Stomach (tissue), 9 donors: ENCODE data around the gene KIRREL3. TPM values are rescaled to one million over a fixed set of nuclear protein-coding genes. Genes with fewer than 3 reads are reported as not detected.

ENCODE experiments used
- DNase-seq, 2 donors: peaks; one replicate each; pipeline versions ENCODE4 v3.0.0 to v3.0.0-alpha.2; 2013 to 2019
- H3K27ac ChIP-seq, 5 donors: fragments of 200-600 bp in 4 of 5; sonication (generic) in 4 of 5; one replicate each; pipeline ENCODE4 v1.5.1; 2013 to 2019; ENCODE audit warnings: mild to moderate bottlenecking in 1 of 5, moderate library complexity in 1 of 5
- H3K27me3 ChIP-seq, 3 donors: fragments of 200-600 bp; sonication (generic); one replicate each; pipeline ENCODE4 v1.5.1; 2017 to 2019; ENCODE audit warnings: mixed run types in 1 of 3
- H3K36me3 ChIP-seq, 4 donors: fragments of 200-600 bp; sonication (generic); 1 replicate in 3 of 4; 2 replicates in 1 of 4; pipeline ENCODE4 v1.5.1; 2016 to 2019
- H3K4me1 ChIP-seq, 4 donors: fragments of 200-600 bp; sonication (generic); one replicate each; pipeline ENCODE4 v1.5.1; 2016 to 2019
- H3K4me3 ChIP-seq, 4 donors: fragments of 200-600 bp; sonication (generic) in 3 of 4; one replicate each; pipeline ENCODE4 v1.5.1; 2016 to 2019; ENCODE audit warnings: mild to moderate bottlenecking in 1 of 4
- H3K9me3 ChIP-seq, 4 donors: fragments of 200-600 bp; sonication (generic); one replicate each; pipeline ENCODE4 v1.5.1; 2016 to 2019
- EP300 ChIP-seq: sonication (generic); formaldehyde crosslinking; IDR thresholded peaks from one replicate; pipeline ENCODE4 v1.6.1; 2017; ENCODE audit warnings: antibody characterized with exemption
- POLR2A ChIP-seq, 4 donors: fragments of 450-650 bp; IDR thresholded peaks; one replicate each; pipeline ENCODE4 v1.6.1; 2016; ENCODE audit warnings: antibody characterized with exemption in 4 of 4, control low read depth in 2 of 4, mild to moderate bottlenecking in 1 of 4, moderate library complexity in 1 of 4
- POLR2AphosphoS5 ChIP-seq, 3 donors: sonication (generic); formaldehyde crosslinking; IDR thresholded peaks; one replicate each; pipeline ENCODE4 v1.6.1; 2016; ENCODE audit warnings: antibody characterized with exemption in 3 of 3
- WGBS, 5 donors: extraction: QIAGEN DNeasy Blood & Tissue Kit in 3 of 5; methylation state at CpG; one replicate each; pipeline versions ENCODE4 v1.1.5 to v1.1.7; 2013 to 2018; 5-methylcytosine and 5-hydroxymethylcytosine counted together
- intact Hi-C: fragments of 100-400 bp; cut with DNase I; formaldehyde crosslinking; loops from one replicate; pipeline ENCODE4 v1.15.1; 2023; ENCODE audit warnings: low total_unique reads
- polyA plus RNA-seq, 3 donors: library from polyadenylated mRNA; stranded (reverse); fragments of 200-250 nt; gene quantifications; one replicate each; pipeline ENCODE4 v1.2.3, GENCODE V29; 2013
- total RNA-seq, 5 donors: library from RNA; depleted of rRNA; stranded (reverse); fragments of >200 nt; gene quantifications; one replicate each; pipeline versions ENCODE4 v1.1.0 to v1.2.3, GENCODE V29; 2014 to 2016
- TF ChIP-seq, protein P1 (sequence below), 7 experiments: fragments of 450-650 bp in 4 of 7; fragments of 200-600 bp in 3 of 7; sonication (generic) in 3 of 7; IDR thresholded peaks; one replicate each; pipeline ENCODE4 v1.5.1; 2016 to 2019; ENCODE audit warnings: antibody characterized with exemption in 7 of 7, control low read depth in 2 of 7, mild to moderate bottlenecking in 1 of 7
- donor health status: healthy with polysubstance abuse.
- donor health status: Bipolar disorder and iron deficiency.
- donor health status: healthy.

The KIRREL3 gene
- total and polyA plus RNA-seq, 8 donors, result 0.10 to 1.7 (median 0.38) TPM; not detected in 4

DNA sequence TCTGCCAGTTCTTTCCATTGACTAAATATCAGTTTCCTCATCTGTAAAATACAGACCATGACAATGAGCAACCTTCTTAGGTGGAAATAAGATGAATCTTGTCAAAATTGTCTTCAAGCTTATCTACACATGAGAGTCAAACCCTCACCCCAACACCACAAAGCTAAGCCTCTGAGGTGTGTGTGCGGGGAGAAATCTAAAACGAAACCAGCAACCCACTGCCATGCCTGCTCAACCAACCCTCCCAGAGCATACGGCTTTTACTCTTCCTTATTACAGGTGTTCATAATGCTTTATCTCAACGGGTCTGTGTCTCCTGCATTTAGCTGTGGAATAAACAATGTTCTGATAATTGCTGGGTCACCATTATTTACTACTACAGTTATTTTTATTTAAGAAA lies 235.4 kb downstream of the KIRREL3 start:
- no peaks in the 10 kb centered on the region for H3K36me3 ChIP-seq
- TF ChIP-seq EP300, result no peak
- TF ChIP-seq, protein P1, sequence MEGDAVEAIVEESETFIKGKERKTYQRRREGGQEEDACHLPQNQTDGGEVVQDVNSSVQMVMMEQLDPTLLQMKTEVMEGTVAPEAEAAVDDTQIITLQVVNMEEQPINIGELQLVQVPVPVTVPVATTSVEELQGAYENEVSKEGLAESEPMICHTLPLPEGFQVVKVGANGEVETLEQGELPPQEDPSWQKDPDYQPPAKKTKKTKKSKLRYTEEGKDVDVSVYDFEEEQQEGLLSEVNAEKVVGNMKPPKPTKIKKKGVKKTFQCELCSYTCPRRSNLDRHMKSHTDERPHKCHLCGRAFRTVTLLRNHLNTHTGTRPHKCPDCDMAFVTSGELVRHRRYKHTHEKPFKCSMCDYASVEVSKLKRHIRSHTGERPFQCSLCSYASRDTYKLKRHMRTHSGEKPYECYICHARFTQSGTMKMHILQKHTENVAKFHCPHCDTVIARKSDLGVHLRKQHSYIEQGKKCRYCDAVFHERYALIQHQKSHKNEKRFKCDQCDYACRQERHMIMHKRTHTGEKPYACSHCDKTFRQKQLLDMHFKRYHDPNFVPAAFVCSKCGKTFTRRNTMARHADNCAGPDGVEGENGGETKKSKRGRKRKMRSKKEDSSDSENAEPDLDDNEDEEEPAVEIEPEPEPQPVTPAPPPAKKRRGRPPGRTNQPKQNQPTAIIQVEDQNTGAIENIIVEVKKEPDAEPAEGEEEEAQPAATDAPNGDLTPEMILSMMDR (IDR thresholded peaks at IDR 0.05), result no peak
- TF ChIP-seq POLR2AphosphoS5 (IDR thresholded peaks at IDR 0.05), result no peak
- TF ChIP-seq POLR2A (IDR thresholded peaks at IDR 0.05), result no peak
- DNase-seq, result no peak
- no peaks in the 10 kb centered on the region for H3K4me1 ChIP-seq
- no peak overlapping the region for H3K4me3 ChIP-seq
- no peak overlapping the region for H3K27ac ChIP-seq
- H3K27me3 ChIP-seq, result peaks cover 0 to 9% (median 5%) of the 10 kb centered on the region in 3 donors
- intact Hi-C loops, result no loop called here
- H3K9me3 ChIP-seq, result no peaks in the 10 kb centered on the region
- WGBS, 5 donors, result 82 to 89% (median 85%) methylated on average over 4 of the region's 4 CpGs

DNA sequence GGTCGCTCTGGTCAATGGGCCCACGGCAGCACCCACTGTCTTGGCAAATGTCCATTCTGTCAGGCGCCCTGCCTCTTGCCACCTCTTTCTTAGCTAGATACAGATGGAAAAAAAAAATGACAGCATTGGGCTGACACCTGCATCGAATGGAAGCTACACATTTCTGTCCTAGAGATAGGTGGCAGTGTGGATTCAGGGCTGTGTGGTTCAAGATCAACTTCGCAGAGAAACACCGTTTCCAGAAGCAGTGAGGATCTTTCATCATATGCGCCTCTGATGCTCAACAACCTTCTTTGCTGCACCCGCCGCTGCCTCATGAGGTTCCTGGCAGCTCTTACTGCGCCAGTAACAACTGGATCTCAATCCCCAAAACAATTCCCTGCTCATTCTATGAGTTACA lies 236.3 kb downstream of the KIRREL3 start:
- TF ChIP-seq POLR2A (IDR thresholded peaks at IDR 0.05) (no peak), EP300 (no peak), POLR2AphosphoS5 (IDR thresholded peaks at IDR 0.05) (no peak)
- TF ChIP-seq, protein P1 (IDR thresholded peaks at IDR 0.05), result no peak
- Histone ChIP-seq H3K9me3 (no peaks in the 10 kb centered on the region), H3K27me3 (peaks cover 0 to 11% (median 5%) of the 10 kb centered on the region in 3 donors), H3K27ac (no peak overlapping the region), H3K36me3 (no peaks in the 10 kb centered on the region), H3K4me3 (no peak overlapping the region), H3K4me1 (no peaks in the 10 kb centered on the region)
- intact Hi-C loops, result no loop called here
- no peak for DNase-seq
- 81 to 86% (median 84%) methylated on average over 10 of the region's 10 CpGs for WGBS, 5 donors

DNA sequence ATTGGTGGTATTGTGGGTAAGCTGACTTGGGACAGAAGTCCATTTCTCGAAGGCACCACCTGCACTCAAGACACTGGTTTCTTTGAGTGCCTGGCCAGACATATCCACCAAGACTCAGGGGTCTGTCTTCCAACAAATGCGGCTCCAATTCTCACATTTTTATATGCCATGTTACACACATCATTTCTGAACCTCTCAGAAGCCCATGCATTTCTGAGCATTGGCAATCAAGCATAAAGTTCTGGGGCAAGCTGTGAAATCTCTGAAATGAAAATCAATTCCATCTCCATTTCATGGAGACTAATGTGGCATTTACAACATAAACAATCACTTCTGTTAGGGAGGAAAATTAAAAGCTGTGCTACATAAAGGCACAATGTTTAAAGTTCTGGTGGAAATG lies 243.7 kb downstream of the KIRREL3 start:
- Histone ChIP-seq H3K27me3 (peaks cover 0 to 19% (median 0%) of the 10 kb centered on the region in 3 donors), H3K27ac (no peak overlapping the region), H3K9me3 (peaks cover 0 to 8% (median 0%) of the 10 kb centered on the region in 4 donors), H3K4me3 (no peak overlapping the region), H3K4me1 (peaks cover 6 to 17% (median 9%) of the 10 kb centered on the region in 4 donors), H3K36me3 (no peaks in the 10 kb centered on the region)
- intact Hi-C loops, result no loop called here
- 83 to 91% (median 85%) methylated on average over 2 of the region's 2 CpGs for WGBS, 5 donors
- TF ChIP-seq POLR2AphosphoS5 (IDR thresholded peaks at IDR 0.05) (no peak), POLR2A (IDR thresholded peaks at IDR 0.05) (no peak), EP300 (no peak)
- TF ChIP-seq, protein P1 (IDR thresholded peaks at IDR 0.05), result no peak
- DNase-seq, result no peak

DNA sequence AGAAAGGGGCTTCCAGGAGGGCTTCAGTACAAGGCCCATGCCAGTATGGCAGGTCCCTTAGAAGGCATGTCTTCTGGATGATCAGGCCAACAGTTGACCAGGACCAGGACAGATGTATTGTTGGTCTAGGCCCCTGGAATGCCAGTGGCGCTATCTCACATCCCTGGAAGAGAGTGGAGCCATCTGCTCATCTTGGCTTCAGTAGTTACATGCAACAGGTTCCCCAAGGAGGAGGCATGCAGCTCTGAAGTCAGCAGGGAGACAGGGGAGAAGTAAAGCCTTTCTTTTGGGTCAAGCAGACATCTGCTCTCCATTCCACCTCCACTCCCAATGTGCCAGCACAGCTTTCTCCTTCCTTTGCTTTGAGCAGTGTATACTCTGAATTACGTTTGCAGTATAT lies 244.1 kb downstream of the KIRREL3 start:
- Histone ChIP-seq H3K4me3 (no peak overlapping the region), H3K36me3 (no peaks in the 10 kb centered on the region), H3K27me3 (peaks cover 0 to 19% (median 0%) of the 10 kb centered on the region in 3 donors), H3K4me1 (peaks cover 6 to 17% (median 9%) of the 10 kb centered on the region in 4 donors), H3K27ac (no peak overlapping the region), H3K9me3 (peaks cover 0 to 10% (median 0%) of the 10 kb centered on the region in 4 donors)
- WGBS, 5 donors, result 80 to 87% (median 87%) methylated on average over 2 of the region's 2 CpGs
- DNase-seq, result no peak
- intact Hi-C loops, result no loop called here
- TF ChIP-seq, protein P1 (IDR thresholded peaks at IDR 0.05), result no peak
- TF ChIP-seq EP300 (no peak), POLR2AphosphoS5 (IDR thresholded peaks at IDR 0.05) (no peak), POLR2A (IDR thresholded peaks at IDR 0.05) (no peak)
